Retinal pigment epithelial cell (primary cell): ENCODE measurements around the gene TECPR2.
"Not testable (repeated sequence)": the region's sequence is repeated elsewhere in the genome, so short reads cannot be mapped to it uniquely, and the experiment has no call there.

ENCODE experiments used
- DNase-seq: peaks from one replicate; pipeline ENCODE4 v3.0.0-alpha.2; 2010; ENCODE audit warnings: low read depth
- H3K4me3 ChIP-seq: 2 replicates; pipeline ENCODE4 v1.5.1; 2011; ENCODE audit warnings: mild to moderate bottlenecking, low read length, control low read depth, moderate library complexity
- TF ChIP-seq, protein P1 (sequence below): conservative IDR thresholded peaks from 2 replicates; pipeline ENCODE4 v1.5.1; 2011; ENCODE audit warnings: low read depth, low read length, control low read depth, inconsistent platforms

TECPR2 gene

DNA sequence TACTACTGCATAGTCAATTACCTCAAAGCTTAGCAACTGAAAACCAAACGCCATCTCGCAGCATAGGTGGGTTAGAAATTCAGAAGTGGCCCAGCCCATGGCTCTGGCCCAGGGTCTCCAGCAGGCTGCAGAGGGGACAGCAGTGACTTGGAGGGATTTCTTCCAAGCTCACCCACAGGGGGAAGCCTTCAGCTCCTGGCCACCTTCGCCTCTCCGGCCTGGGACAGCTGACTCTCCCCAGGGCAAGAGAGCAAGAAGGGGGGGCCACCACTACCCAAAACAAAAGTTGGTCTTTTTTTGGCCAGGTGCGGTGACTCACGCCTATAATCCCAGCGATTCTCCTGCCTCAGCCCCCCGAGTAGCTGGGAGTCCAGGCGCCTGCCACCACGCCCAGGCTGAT lies 179.0 kb downstream of the TECPR2 start:
- H3K4me3 ChIP-seq = no peak overlapping the region
- TF ChIP-seq, protein P1, sequence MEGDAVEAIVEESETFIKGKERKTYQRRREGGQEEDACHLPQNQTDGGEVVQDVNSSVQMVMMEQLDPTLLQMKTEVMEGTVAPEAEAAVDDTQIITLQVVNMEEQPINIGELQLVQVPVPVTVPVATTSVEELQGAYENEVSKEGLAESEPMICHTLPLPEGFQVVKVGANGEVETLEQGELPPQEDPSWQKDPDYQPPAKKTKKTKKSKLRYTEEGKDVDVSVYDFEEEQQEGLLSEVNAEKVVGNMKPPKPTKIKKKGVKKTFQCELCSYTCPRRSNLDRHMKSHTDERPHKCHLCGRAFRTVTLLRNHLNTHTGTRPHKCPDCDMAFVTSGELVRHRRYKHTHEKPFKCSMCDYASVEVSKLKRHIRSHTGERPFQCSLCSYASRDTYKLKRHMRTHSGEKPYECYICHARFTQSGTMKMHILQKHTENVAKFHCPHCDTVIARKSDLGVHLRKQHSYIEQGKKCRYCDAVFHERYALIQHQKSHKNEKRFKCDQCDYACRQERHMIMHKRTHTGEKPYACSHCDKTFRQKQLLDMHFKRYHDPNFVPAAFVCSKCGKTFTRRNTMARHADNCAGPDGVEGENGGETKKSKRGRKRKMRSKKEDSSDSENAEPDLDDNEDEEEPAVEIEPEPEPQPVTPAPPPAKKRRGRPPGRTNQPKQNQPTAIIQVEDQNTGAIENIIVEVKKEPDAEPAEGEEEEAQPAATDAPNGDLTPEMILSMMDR = no peak
- no peak for DNase-seq

GRCh38 chr14:102544046-102544746 lies 181.5 kb downstream of the TECPR2 start:
- TF ChIP-seq, protein P1 = no peak
- no peak overlapping the region for H3K4me3 ChIP-seq
- DNase-seq = no peak

DNA sequence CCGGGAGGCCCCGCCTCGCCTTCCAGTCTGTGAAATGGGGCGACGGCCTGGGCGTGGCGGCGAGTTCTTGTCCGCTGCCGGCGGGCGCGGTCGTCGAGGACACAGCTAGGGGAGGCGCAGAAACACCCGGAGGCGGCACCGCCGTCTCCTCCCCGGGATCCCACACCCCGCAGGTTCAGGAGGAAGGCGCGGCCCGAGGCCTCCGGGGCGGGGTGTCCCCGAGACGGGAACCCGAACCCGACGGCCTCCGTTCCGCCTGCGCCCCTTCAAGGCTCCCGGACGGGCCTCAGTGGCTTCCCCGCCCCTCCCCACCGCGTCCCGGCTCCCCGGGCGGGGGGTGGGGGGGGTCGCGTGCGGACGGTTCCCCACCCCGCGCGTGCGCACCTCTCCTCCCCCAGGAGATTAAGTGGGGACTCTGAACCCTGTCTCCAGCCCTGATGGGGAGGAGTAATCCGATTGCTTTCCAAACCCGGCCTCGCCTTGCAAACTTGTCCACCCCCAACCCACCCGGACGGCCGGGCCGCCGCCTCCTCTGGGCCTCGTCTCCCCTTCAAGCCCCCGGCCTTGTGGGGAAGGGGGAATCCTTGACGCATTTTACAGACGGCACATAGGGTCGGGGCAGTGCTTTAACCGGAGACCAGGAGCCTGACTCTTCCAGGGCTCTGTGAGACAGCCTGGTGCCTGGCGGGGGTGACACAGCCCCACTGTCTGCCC lies 182.2 kb downstream of the TECPR2 start:
- DNase-seq = no peak
- TF ChIP-seq, protein P1 = no peak
- no peak overlapping the region for H3K4me3 ChIP-seq

GRCh38 chr14:102545461-102546265 lies 182.9 kb downstream of the TECPR2 start:
- TF ChIP-seq, protein P1 = peak; percentile 15
- DNase-seq = no peak
- H3K4me3 ChIP-seq = no peak overlapping the region

- TF ChIP-seq, protein P1 = no peak
- H3K4me3 ChIP-seq = no peak overlapping the region
- DNase-seq = no peak
Measured at GRCh38 chr14:102548616-102549240, 186.0 kb downstream of the TECPR2 start.

GRCh38 chr14:102550927-102551401 lies 188.2 kb downstream of the TECPR2 start:
- H3K4me3 ChIP-seq, DNase-seq: not testable (repeated sequence)
